Esophagus muscularis mucosa (tissue), 4 donors: ENCODE results near the gene KTN1. TPM values are rescaled to one million over a fixed set of nuclear protein-coding genes. Genes with fewer than 3 reads are reported as not detected.

ENCODE experiments used
- DNase-seq: peaks from one replicate; pipeline ENCODE4 v3.0.0-alpha.2; 2017; ENCODE audit errors: extremely low spot score
- H3K27ac ChIP-seq, 4 donors: fragments of 200-600 bp; sonication (generic); replicated peaks in 1 of 4; 1 replicate in 3 of 4; 2 replicates in 1 of 4; pipeline ENCODE4 v1.5.1; 2016 to 2019; ENCODE audit warnings: mild to moderate bottlenecking in 1 of 4
- H3K27me3 ChIP-seq, 4 donors: fragments of 200-600 bp; sonication (generic); one replicate each; pipeline versions ENCODE4 v1.5.1 to v1.6.0; 2016 to 2019
- H3K36me3 ChIP-seq, 4 donors: fragments of 200-600 bp; sonication (generic); one replicate each; pipeline ENCODE4 v1.5.1; 2016 to 2019
- H3K4me1 ChIP-seq, 4 donors: fragments of 200-600 bp; sonication (generic); one replicate each; pipeline ENCODE4 v1.5.1; 2016 to 2019
- H3K4me3 ChIP-seq, 4 donors: fragments of 200-600 bp; sonication (generic); 1 replicate in 2 of 4; 2 replicates in 2 of 4; pipeline ENCODE4 v1.5.1; 2016 to 2019; ENCODE audit warnings: mild to moderate bottlenecking in 4 of 4, moderate library complexity in 1 of 4
- H3K9me3 ChIP-seq, 4 donors: fragments of 200-600 bp; sonication (generic); 1 replicate in 3 of 4; 2 replicates in 1 of 4; pipeline ENCODE4 v1.5.1; 2016 to 2019
- EP300 ChIP-seq: sonication (generic); formaldehyde crosslinking; IDR thresholded peaks from one replicate; pipeline ENCODE4 v1.6.1; 2017; ENCODE audit warnings: antibody characterized with exemption
- POLR2A ChIP-seq: fragments of 450-650 bp; IDR thresholded peaks from one replicate; pipeline ENCODE4 v1.6.1; 2017; ENCODE audit warnings: antibody characterized with exemption, moderate library complexity, mild to moderate bottlenecking, low read depth
- POLR2AphosphoS5 ChIP-seq, 2 donors: sonication (generic); formaldehyde crosslinking; IDR thresholded peaks; one replicate each; pipeline ENCODE4 v1.6.1; 2017; ENCODE audit warnings: antibody characterized with exemption in 2 of 2
- WGBS: methylation state at CpG from one replicate; pipeline ENCODE4 v1.1.5; 2018; 5-methylcytosine and 5-hydroxymethylcytosine counted together
- intact Hi-C: fragments of 100-400 bp; cut with DNase I; formaldehyde crosslinking; loops from one replicate; pipeline ENCODE4 v1.15.1; 2023
- total RNA-seq, 4 donors: library from RNA; depleted of rRNA; stranded (reverse); fragments of >200 nt; gene quantifications; one replicate each; pipeline versions ENCODE4 v1.1.0 to v1.2.1, GENCODE V29; 2016
- TF ChIP-seq, protein P1 (sequence below), 3 experiments: fragments of 200-600 bp in 2 of 3; fragments of 450-650 bp in 1 of 3; sonication (generic) in 2 of 3; IDR thresholded peaks; one replicate each; pipeline ENCODE4 v1.5.1; 2017 to 2019; ENCODE audit warnings: antibody characterized with exemption in 3 of 3, mild to moderate bottlenecking in 2 of 3, moderate library complexity in 1 of 3

Gene KTN1
- total RNA-seq, 4 donors from 2014 or later: 137 to 151 (median 146) TPM

DNA sequence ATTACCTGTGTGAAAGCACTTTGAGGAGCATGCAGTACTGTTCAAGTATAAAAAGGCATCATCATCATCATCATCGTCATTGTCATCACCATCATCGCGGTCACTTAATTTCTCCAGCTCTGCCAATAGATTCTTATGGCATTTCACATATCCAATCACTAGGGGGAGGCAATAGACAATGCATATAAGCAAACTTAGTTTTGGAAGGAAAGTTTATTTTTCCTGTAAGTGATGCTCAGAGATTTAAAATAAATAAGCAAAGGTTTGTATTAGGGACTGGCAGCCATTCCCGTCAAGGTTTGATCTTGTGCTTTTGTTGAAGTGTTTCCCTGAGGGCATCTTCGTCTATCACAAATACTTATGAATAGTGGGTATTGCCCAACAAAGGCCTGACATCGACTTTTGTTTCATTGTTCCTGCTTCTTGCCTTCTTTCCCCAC is 127.4 kb downstream of the KTN1 start:
- no peak for DNase-seq
- WGBS: 46% methylated on average over 6 of the region's 6 CpGs
- no peak overlapping the region for H3K27ac ChIP-seq

DNA sequence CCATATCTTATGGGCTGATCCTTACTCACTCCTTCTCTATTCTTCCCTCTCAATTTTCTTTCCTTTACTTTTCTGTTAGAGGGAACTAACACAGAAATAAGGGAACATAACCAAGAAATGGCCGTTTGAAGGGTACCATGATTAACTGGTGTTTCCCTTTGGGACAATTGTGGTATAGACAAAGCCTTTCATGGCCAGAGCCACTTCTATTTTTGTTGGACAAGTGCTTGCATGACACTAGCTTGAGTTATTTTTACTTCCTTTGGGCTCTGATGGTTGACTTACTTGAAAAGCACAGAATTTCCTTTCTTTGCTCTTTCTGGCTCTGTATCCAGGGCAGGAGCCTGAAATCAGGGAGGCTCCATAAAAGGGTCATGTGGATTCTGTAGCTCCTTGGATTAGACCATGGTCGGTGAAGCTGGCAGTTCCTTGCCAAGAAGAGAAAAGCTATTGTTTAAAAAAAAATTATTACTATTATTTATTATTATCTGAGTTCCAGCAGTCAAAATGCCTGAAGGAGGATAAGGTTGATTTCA is 130.6 kb downstream of the KTN1 start:
- WGBS: 45% methylated on average over 2 of the region's 2 CpGs
- Histone ChIP-seq H3K27ac (no peak overlapping the region), H3K36me3 (no peaks in the 10 kb centered on the region), H3K4me3 (no peak overlapping the region), H3K9me3 (no peaks in the 10 kb centered on the region), H3K4me1 (peaks cover 0 to 18% (median 12%) of the 10 kb centered on the region in 4 donors), H3K27me3 (no peaks in the 10 kb centered on the region)
- no peak for DNase-seq
- intact Hi-C loops: no loop called here
- TF ChIP-seq EP300 (no peak), POLR2A (no peak), POLR2AphosphoS5 (IDR thresholded peaks at IDR 0.05) (no peak)
- TF ChIP-seq, protein P1, sequence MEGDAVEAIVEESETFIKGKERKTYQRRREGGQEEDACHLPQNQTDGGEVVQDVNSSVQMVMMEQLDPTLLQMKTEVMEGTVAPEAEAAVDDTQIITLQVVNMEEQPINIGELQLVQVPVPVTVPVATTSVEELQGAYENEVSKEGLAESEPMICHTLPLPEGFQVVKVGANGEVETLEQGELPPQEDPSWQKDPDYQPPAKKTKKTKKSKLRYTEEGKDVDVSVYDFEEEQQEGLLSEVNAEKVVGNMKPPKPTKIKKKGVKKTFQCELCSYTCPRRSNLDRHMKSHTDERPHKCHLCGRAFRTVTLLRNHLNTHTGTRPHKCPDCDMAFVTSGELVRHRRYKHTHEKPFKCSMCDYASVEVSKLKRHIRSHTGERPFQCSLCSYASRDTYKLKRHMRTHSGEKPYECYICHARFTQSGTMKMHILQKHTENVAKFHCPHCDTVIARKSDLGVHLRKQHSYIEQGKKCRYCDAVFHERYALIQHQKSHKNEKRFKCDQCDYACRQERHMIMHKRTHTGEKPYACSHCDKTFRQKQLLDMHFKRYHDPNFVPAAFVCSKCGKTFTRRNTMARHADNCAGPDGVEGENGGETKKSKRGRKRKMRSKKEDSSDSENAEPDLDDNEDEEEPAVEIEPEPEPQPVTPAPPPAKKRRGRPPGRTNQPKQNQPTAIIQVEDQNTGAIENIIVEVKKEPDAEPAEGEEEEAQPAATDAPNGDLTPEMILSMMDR (IDR thresholded peaks at IDR 0.05): no peak

More for the DNA sequence above, 127.4 kb downstream of the KTN1 start:
- H3K4me1 ChIP-seq: peaks cover 0 to 18% (median 12%) of the 10 kb centered on the region in 4 donors
- no peaks in the 10 kb centered on the region for H3K36me3 ChIP-seq
- TF ChIP-seq, protein P1 (IDR thresholded peaks at IDR 0.05): peak; percentile 62 to 70 (median 64)
- TF ChIP-seq POLR2A: no peak
- H3K4me3 ChIP-seq: no peak overlapping the region
- intact Hi-C loops: loop anchor here (5.0 kb wide), 2 partner anchors 635 to 765 kb away; no protein-coding TSS in a partner anchor
- no peaks in the 10 kb centered on the region for H3K27me3 ChIP-seq
- H3K9me3 ChIP-seq: no peaks in the 10 kb centered on the region

DNA sequence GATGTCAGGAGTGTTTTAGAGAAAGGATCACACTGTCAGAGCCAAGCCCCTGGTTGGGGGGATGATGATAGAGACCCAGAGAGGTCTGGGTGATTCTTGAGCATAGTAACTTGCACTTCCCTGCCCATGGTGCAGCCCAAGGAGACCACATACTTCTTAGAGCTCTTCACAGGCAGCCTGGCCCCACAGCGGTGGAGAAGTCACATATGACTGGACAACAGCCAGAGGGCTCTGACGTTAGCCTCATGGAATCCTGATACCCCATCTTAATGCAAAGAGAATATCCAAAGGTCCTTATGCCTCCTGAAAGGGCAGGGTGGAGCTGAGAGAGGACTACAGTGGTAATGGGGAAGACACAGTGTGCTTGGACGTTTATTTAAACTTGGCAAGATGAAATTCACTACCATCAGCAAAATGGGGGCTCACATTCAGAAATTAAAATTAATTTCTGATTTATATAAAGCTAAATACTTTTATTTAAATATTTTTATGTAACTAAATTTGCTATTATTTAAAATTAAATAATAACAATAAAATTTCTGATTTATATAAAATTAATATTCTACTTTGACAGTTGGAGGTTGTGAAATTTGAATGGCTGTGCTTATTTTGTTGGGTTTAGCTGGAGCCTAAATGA is 131.3 kb downstream of the KTN1 start:
- no peak for DNase-seq
- Histone ChIP-seq H3K27me3 (no peaks in the 10 kb centered on the region), H3K36me3 (no peaks in the 10 kb centered on the region), H3K27ac (no peak overlapping the region), H3K9me3 (no peaks in the 10 kb centered on the region), H3K4me3 (no peak overlapping the region), H3K4me1 (peaks cover 0 to 18% (median 12%) of the 10 kb centered on the region in 4 donors)
- WGBS: 59% methylated on average over 3 of the region's 3 CpGs
- TF ChIP-seq, protein P1 (IDR thresholded peaks at IDR 0.05): no peak
- intact Hi-C loops: no loop called here

DNA sequence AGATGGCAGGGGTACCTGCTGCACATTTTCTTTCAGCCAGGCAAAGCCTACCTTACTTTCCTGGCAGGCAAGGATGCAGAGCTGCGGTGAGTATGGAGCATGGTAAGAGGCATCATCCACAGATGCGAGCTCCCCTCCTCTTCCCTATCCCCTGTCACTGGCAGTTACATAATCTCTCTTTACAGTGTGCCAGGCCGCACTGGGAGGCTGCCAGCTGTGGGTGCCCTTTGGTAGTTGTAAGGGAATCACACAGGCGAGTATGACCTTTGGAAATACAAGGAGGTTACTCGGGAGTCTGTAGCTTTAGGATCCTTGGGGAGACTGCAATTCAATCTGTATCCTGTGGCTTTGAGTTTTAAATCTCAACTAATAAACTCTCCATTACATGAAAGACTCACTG is 132.5 kb downstream of the KTN1 start:
- no peak for DNase-seq
- WGBS: 100% methylated on average over 4 of the region's 5 CpGs
- TF ChIP-seq EP300 (no peak), POLR2A (no peak), POLR2AphosphoS5 (IDR thresholded peaks at IDR 0.05) (no peak)
- TF ChIP-seq, protein P1 (IDR thresholded peaks at IDR 0.05): no peak
- Histone ChIP-seq H3K36me3 (no peaks in the 10 kb centered on the region), H3K9me3 (no peaks in the 10 kb centered on the region), H3K4me1 (peaks cover 0 to 14% (median 10%) of the 10 kb centered on the region in 4 donors), H3K4me3 (no peak overlapping the region), H3K27me3 (no peaks in the 10 kb centered on the region), H3K27ac (no peak overlapping the region)
- intact Hi-C loops: no loop called here

DNA sequence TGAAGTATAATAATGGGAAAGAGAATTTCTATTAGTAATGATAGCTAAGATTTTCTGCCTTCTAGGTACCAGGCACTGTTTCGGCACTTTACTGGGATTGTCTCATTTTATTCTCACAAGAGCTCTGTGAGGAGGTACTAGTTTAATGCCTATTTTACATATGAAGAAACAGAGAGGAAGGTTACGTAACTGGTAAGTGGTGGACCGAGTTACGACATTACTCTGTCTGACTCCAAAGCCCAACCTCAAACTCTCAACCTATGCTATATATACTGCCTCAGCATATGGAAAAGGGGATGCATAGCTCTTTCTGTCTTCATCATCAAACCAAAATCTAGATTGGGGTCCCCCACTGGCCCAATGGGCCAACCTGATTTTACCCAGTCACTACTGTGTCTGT is 133.5 kb downstream of the KTN1 start:
- H3K4me3 ChIP-seq: no peak overlapping the region
- no peak overlapping the region for H3K27ac ChIP-seq
- TF ChIP-seq POLR2AphosphoS5 (IDR thresholded peaks at IDR 0.05): no peak
- TF ChIP-seq, protein P1 (IDR thresholded peaks at IDR 0.05): no peak
- no peak for TF ChIP-seq POLR2A
- TF ChIP-seq EP300: no peak
- peaks cover 0 to 10% (median 9%) of the 10 kb centered on the region in 4 donors for H3K4me1 ChIP-seq
- 85% methylated on average over 4 of the region's 4 CpGs for WGBS
- no peaks in the 10 kb centered on the region for H3K9me3 ChIP-seq
- H3K36me3 ChIP-seq: no peaks in the 10 kb centered on the region
- intact Hi-C loops: no loop called here
- no peak for DNase-seq
- no peaks in the 10 kb centered on the region for H3K27me3 ChIP-seq
